Endothelial cell of umbilical vein (primary cell): ENCODE data around the gene DDX55. TPM values are rescaled to one million over a fixed set of nuclear protein-coding genes. Genes with fewer than 3 reads are reported as not detected.

ENCODE experiments used
- polyA plus RNA-seq, 4 experiments: library from polyadenylated mRNA; depleted of rRNA in 3 of 4; stranded (reverse) in 3 of 4; unstranded in 1 of 4; fragments of >200 nt; gene quantifications; 2 replicates each; pipeline versions ENCODE4 v1.2.1 to v1.2.3, GENCODE V29; 2011 to 2012; ENCODE audit warnings: missing spikeins in 1 of 4
- small RNA-seq: library from RNA; depleted of rRNA; stranded (forward); fragments of <200 nt; gene quantifications from one replicate; pipeline ENCODE3, GENCODE V24; 2012; ENCODE audit warnings: low replicate concordance, low read depth; ENCODE audit not compliant: insufficient read depth, insufficient read length
- total RNA-seq: library from RNA; stranded (reverse); gene quantifications from 2 replicates; pipeline ENCODE4 v1.2.3, GENCODE V29; 2021

The DDX55 gene
- total and polyA plus RNA-seq, 2 donors (not counting 3 experiments of a cell fraction or from before 2014, with no cell fraction given) = 17.8 to 25.9 TPM

Small RNA genes within 50 kb of the gene (small RNA-seq; reads per million reads assigned to genes)
- gene SNORA9B = 2.8 reads per million, percentile 16 among the genes with 10 or more reads in this experiment

Other genes starting within 250 kb of the DDX55 start
- gene SBNO1, start 237.3 kb upstream of the DDX55 start, total RNA-seq = 32.5 and 34.2 TPM in 2 replicates
- 3.8 and 4.8 TPM in 2 replicates for gene SBNO1, start 237.3 kb upstream of the DDX55 start, polyA plus RNA-seq
- 75.4 and 77.4 TPM in 2 replicates for gene KMT5A, start 218.0 kb upstream of the DDX55 start, total RNA-seq
- 22.3 and 26.1 TPM in 2 replicates for gene KMT5A, start 218.0 kb upstream of the DDX55 start, polyA plus RNA-seq
- gene RILPL2, start 165.4 kb upstream of the DDX55 start, total RNA-seq = 4.6 and 7.2 TPM in 2 replicates
- 3.0 and 3.3 TPM in 2 replicates for gene RILPL2, start 165.4 kb upstream of the DDX55 start, polyA plus RNA-seq
- 27.9 and 30.6 TPM in 2 replicates for gene SNRNP35, start 144.0 kb upstream of the DDX55 start, total RNA-seq
- gene SNRNP35, start 144.0 kb upstream of the DDX55 start, polyA plus RNA-seq = 14.6 and 15.9 TPM in 2 replicates
- 29.7 and 30.4 TPM in 2 replicates for gene RILPL1, start 68.4 kb upstream of the DDX55 start, total RNA-seq
- gene RILPL1, start 68.4 kb upstream of the DDX55 start, polyA plus RNA-seq = 34.3 and 38.4 TPM in 2 replicates
- gene TMED2, start 17.5 kb upstream of the DDX55 start, total RNA-seq = 284 and 293 TPM in 2 replicates
- gene TMED2, start 17.5 kb upstream of the DDX55 start, polyA plus RNA-seq = 125 and 142 TPM in 2 replicates
- 61.8 and 65.7 TPM in 2 replicates for gene EIF2B1, start 31.6 kb downstream of the DDX55 start, total RNA-seq
- gene EIF2B1, start 31.6 kb downstream of the DDX55 start, polyA plus RNA-seq = 25.2 and 32.6 TPM in 2 replicates
- gene GTF2H3, start 31.7 kb downstream of the DDX55 start, total RNA-seq = 28.7 and 31.3 TPM in 2 replicates
- 17.8 and 19.3 TPM in 2 replicates for gene GTF2H3, start 31.7 kb downstream of the DDX55 start, polyA plus RNA-seq
- 11.2 and 13.4 TPM in 2 replicates for gene TCTN2, start 69.0 kb downstream of the DDX55 start, total RNA-seq
- 16.5 and 16.7 TPM in 2 replicates for gene TCTN2, start 69.0 kb downstream of the DDX55 start, polyA plus RNA-seq
- 35.3 and 37.1 TPM in 2 replicates for gene ATP6V0A2, start 110.3 kb downstream of the DDX55 start, total RNA-seq
- 28.6 and 35.8 TPM in 2 replicates for gene ATP6V0A2, start 110.3 kb downstream of the DDX55 start, polyA plus RNA-seq
- gene DNAH10, start 160.2 kb downstream of the DDX55 start, total RNA-seq = 0.31 TPM in 1 of 2 replicates, not detected in the other
- gene DNAH10, start 160.2 kb downstream of the DDX55 start, polyA plus RNA-seq = 0.02 and 0.04 TPM in 2 replicates